Adrenal gland (tissue), 12 donors: Measurements from ENCODE around the gene TRRAP. TPM values are rescaled to one million over a fixed set of nuclear protein-coding genes. Genes with fewer than 3 reads are reported as not detected.

Source experiments
- DNase-seq, 7 donors: peaks; one replicate each; pipeline ENCODE4 v3.0.0-alpha.2; 2019 to 2020
- H3K27ac ChIP-seq, 5 donors: fragments of 200-600 bp; sonication (generic) in 4 of 5; 1 replicate in 3 of 5; 2 replicates in 2 of 5; pipeline versions ENCODE4 v1.5.1 to v1.8.0; 2016 to 2020; ENCODE audit warnings: mild to moderate bottlenecking in 1 of 5
- H3K27me3 ChIP-seq: fragments of 200-600 bp; 2 replicates; pipeline ENCODE4 v1.8.0; 2021
- H3K36me3 ChIP-seq, 2 donors: fragments of 200-600 bp; replicated peaks in 1 of 2; 1 replicate in 1 of 2; 2 replicates in 1 of 2; pipeline versions ENCODE4 v1.5.1 to v1.8.0; 2018 to 2022
- H3K4me1 ChIP-seq, 2 donors: fragments of 200-600 bp; replicated peaks in 1 of 2; 1 replicate in 1 of 2; 2 replicates in 1 of 2; pipeline versions ENCODE4 v1.5.1 to v1.8.0; 2018 to 2021
- H3K4me3 ChIP-seq, 4 donors: fragments of 200-600 bp; sonication (generic) in 3 of 4; one replicate each; pipeline ENCODE4 v1.5.1; 2016 to 2018
- H3K9me3 ChIP-seq, 3 donors: fragments of 200-600 bp; sonication (generic) in 1 of 3; replicated peaks in 1 of 3; 1 replicate in 2 of 3; 2 replicates in 1 of 3; pipeline versions ENCODE4 v1.5.1 to v1.8.0; 2016 to 2021
- POLR2A ChIP-seq, 2 donors: fragments of 450-650 bp; IDR thresholded peaks; one replicate each; pipeline ENCODE4 v1.6.1; 2017; ENCODE audit warnings: antibody characterized with exemption in 2 of 2, mild to moderate bottlenecking in 2 of 2, moderate library complexity in 1 of 2
- WGBS, 4 donors: extraction: QIAGEN DNeasy Blood & Tissue Kit in 2 of 4; methylation state at CpG; one replicate each; pipeline versions ENCODE4 v1.1.5 to v1.1.7; 2013 to 2017; 5-methylcytosine and 5-hydroxymethylcytosine counted together
- intact Hi-C, 2 donors: fragments of 100-400 bp; cut with DNase I; formaldehyde crosslinking; loops; one replicate each; pipeline versions ENCODE4 v1.14.1 to v1.15.0; 2022 to 2023
- polyA plus RNA-seq, 3 donors: library from polyadenylated mRNA; stranded (reverse); fragments of 200-250 nt in 2 of 3; fragments of 350-450 nt in 1 of 3; fragmentation: Illumina TruSeq in 1 of 3; extraction: RNeasy Lipid Tissue Mini Kit (QIAGEN cat#74804) in 1 of 3; gene quantifications; one replicate each; pipeline ENCODE4 v1.2.3, GENCODE V29; 2013 to 2014
- total RNA-seq, 9 donors: library from RNA; depleted of rRNA in 4 of 9; stranded (reverse); fragments of >200 nt in 4 of 9; fragments of 120-200 nt in 1 of 9; fragmentation: NEBNext Ultra II Directional in 1 of 9; extraction: Animal tissue kit (Norgen Biotek cat#: 25700) in 1 of 9; gene quantifications; one replicate each; pipeline versions ENCODE4 v1.1.0 to v1.2.4, GENCODE V29; 2013 to 2023
- TF ChIP-seq, protein P1 (sequence below), 6 experiments: fragments of 450-650 bp in 4 of 6; fragments of 200-600 bp in 2 of 6; sonication (generic) in 1 of 6; IDR thresholded peaks; 1 replicate in 5 of 6; 2 replicates in 1 of 6; pipeline versions ENCODE4 v1.5.1 to v1.8.0; 2016 to 2021; ENCODE audit warnings: antibody characterized with exemption in 6 of 6, mild to moderate bottlenecking in 2 of 6, moderate library complexity in 1 of 6
- donor health status: healthy with polysubstance abuse.
- donor health status: Bipolar disorder and iron deficiency.
- donor health status: DM: yes; HTN: yes; CAD: no.
- donor health status: DM: no; HTN: no; CAD: no.
- donor health status: DM: no; HTN: no; CAD: no.
- donor health status: DM: yes; HTN: yes; CAD: no.

TRRAP gene
- total and polyA plus RNA-seq, 12 donors, result 11.8 to 43.0 (median 30.9) TPM

DNA sequence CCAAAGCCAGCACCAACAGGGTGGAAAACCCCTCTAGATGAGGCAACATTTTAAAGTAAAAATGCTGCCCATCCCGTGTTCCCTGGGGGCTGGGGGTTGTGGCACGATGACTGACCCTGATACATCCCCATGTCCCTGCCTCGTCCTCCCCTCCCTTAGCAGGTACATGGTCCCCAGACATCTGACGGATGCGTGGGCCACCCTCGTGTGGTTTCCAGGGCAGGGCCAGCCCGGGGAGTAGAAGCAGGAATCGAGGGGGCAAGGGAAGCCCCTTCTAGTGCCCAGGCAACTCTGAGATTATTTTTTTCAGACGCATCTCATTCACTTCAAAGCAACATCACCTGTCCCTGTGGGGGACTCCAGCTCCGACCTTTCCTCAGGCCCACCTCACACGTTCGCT is 12.0 kb upstream of the TRRAP start:
- Histone ChIP-seq H3K36me3 (no peaks in the 10 kb centered on the region), H3K4me1 (peaks cover 0 to 5% of the 10 kb centered on the region in 2 donors), H3K27me3 (peaks cover 16% of the 10 kb centered on the region), H3K9me3 (no peaks in the 10 kb centered on the region), H3K4me3 (no peak overlapping the region), H3K27ac (no peak overlapping the region)
- no peak for TF ChIP-seq POLR2A (IDR thresholded peaks at IDR 0.05)
- TF ChIP-seq, protein P1, sequence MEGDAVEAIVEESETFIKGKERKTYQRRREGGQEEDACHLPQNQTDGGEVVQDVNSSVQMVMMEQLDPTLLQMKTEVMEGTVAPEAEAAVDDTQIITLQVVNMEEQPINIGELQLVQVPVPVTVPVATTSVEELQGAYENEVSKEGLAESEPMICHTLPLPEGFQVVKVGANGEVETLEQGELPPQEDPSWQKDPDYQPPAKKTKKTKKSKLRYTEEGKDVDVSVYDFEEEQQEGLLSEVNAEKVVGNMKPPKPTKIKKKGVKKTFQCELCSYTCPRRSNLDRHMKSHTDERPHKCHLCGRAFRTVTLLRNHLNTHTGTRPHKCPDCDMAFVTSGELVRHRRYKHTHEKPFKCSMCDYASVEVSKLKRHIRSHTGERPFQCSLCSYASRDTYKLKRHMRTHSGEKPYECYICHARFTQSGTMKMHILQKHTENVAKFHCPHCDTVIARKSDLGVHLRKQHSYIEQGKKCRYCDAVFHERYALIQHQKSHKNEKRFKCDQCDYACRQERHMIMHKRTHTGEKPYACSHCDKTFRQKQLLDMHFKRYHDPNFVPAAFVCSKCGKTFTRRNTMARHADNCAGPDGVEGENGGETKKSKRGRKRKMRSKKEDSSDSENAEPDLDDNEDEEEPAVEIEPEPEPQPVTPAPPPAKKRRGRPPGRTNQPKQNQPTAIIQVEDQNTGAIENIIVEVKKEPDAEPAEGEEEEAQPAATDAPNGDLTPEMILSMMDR (IDR thresholded peaks at IDR 0.05), result no peak
- DNase-seq, result no peak
- intact Hi-C loops, result no loop called here
- WGBS, 4 donors, result 89 to 92% (median 91%) methylated on average over 9 to 12 of the region's 12 CpGs

DNA sequence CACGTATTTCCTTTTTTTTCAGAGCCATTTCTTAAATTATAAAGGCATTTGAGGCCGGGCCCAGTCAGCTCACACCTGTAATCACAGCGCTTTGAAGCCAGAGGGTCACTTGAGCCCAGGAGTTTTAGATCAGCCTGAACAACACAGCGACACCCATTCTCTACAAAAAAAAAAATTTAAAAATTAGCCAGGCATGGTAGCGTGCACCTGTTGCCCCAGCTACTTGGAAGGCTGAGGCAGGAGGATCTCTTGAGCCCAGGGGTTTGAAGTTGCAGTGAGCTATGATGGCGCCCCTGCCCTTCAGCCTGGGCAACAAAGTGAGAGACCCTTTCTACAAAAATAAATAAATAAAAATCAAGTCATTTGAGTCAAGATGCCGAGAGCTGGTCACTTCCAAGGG is 11.6 kb upstream of the TRRAP start:
- H3K4me3 ChIP-seq, result no peak overlapping the region
- H3K27me3 ChIP-seq, result peaks cover 20% of the 10 kb centered on the region
- no peak for DNase-seq
- TF ChIP-seq, protein P1 (IDR thresholded peaks at IDR 0.05), result no peak
- intact Hi-C loops, result no loop called here
- no peaks in the 10 kb centered on the region for H3K36me3 ChIP-seq
- WGBS, 4 donors, result 87 to 90% (median 89%) methylated on average over 7 of the region's 7 CpGs
- no peaks in the 10 kb centered on the region for H3K9me3 ChIP-seq
- peak overlapping the region in 1 of 5 donors; percentile 59 for H3K27ac ChIP-seq
- peaks cover 0 to 5% of the 10 kb centered on the region in 2 donors for H3K4me1 ChIP-seq

DNA sequence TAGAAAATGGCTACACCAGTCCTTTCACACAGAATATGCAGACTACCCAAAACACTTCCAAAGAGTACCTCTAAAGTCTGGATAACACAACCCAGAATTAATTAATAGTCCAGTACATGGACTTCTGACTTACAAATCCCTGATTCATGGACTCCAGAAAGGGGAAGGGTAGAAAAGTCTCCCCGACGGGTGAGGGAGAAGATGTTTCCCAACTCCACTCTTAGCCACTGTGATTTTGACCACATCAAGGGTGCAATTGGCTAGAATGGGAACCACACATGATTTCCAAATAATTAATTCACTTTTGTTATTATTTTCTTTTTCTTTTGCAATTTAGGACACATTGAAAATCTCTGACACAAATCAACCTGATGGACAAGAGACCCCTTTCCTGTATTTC is 9.9 kb upstream of the TRRAP start:
- Histone ChIP-seq H3K36me3 (no peaks in the 10 kb centered on the region), H3K4me3 (no peak overlapping the region), H3K9me3 (no peaks in the 10 kb centered on the region), H3K27me3 (peaks cover 24% of the 10 kb centered on the region), H3K27ac (peak overlapping the region in 1 of 5 donors; percentile 67), H3K4me1 (peaks cover 0 to 5% of the 10 kb centered on the region in 2 donors)
- 67 to 78% (median 69%) methylated on average over 2 of the region's 2 CpGs for WGBS, 4 donors
- DNase-seq, result no peak
- intact Hi-C loops, result no loop called here
- no peak for TF ChIP-seq POLR2A (IDR thresholded peaks at IDR 0.05)
- TF ChIP-seq, protein P1 (IDR thresholded peaks at IDR 0.05), result no peak

DNA sequence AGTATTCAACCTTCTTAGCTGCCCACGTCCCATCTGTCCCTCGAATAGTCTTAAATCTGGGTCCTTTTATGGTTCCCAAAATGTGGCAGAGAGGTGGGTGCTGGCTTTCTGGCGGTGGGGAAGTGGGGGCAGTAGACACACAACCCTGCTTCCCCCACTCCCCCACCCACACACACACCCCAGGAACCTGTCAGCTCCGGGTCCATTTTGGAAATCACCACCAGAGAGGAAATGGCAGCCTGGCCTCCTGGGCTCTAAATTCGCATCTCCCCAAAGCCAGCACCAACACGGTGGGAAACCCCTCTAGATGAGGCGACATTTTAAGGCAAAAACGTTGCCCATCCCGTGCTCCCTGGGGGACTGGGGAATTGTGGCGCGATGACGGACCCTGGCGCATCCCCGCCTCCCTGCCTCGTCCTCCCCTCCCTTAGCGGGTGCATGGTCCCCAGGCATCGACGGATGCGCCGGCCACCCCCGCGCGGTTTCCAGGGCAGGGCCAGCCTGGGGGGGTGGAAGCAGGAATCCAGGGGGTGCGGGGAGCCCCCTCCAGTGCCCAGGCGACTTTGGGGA is 9.2 kb upstream of the TRRAP start:
- H3K4me3 ChIP-seq, result no peak overlapping the region
- TF ChIP-seq, protein P1 (IDR thresholded peaks at IDR 0.05), result no peak
- no peak for TF ChIP-seq POLR2A (IDR thresholded peaks at IDR 0.05)
- WGBS, 4 donors, result 30 to 64% (median 35%) methylated on average over 5 to 25 of the region's 25 CpGs
- no peak for DNase-seq
- H3K9me3 ChIP-seq, result no peaks in the 10 kb centered on the region
- H3K4me1 ChIP-seq, result peaks cover 0 to 5% of the 10 kb centered on the region in 2 donors
- peaks cover 24% of the 10 kb centered on the region for H3K27me3 ChIP-seq
- intact Hi-C loops, result no loop called here
- H3K36me3 ChIP-seq, result no peaks in the 10 kb centered on the region
- H3K27ac ChIP-seq, result peak overlapping the region in 1 of 5 donors; percentile 67
